ENCODE data around the gene MTFMT. TPM values are rescaled to one million over a fixed set of nuclear protein-coding genes. Genes with fewer than 3 reads are reported as not detected.

The MTFMT gene
- total and polyA plus RNA-seq, 2 of the 4 experiments (the other 2 are of a cell fraction), result 8.9 to 21.3 TPM

DNA sequence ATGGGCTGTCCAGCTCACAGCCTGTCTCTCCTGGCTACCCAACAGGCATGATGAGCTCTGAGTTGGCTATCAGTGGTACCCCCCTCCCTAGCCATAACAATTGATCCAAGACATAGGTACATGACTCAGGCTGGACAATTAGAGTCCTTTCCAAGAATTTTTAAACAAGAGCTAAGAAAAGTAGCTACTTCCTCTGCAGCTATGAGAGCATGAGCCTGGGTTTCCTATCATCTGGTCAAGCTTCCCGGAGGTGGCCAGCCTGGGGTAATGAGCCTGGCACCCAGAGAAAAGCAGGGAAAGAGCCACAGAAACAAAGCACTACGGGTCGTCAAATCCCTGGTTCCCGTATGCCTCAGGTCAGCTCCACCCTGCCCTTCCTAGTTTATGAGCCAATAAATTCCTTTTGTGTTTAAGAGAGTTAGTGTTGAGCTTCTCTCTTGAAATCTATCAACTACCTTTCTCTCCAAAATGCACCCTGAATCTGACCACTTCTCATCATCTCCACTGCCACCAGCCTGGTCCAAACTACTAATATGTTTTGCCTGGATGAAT lies 13.4 kb upstream of the MTFMT start:
- Histone ChIP-seq H4K20me1 (ENCODE audit: insufficient read depth, low read length) (no peaks in the 10 kb centered on the region), H3K79me1 (ENCODE audit: low read depth in 1 of 2, low read length in 2 of 2) (no peaks in the 10 kb centered on the region), H3K9me3 (ENCODE audit: control insufficient read depth, insufficient read depth, low read length) (no peaks in the 10 kb centered on the region), H4K5ac (ENCODE audit: low read depth, low read length) (no peak overlapping the region), H3K36me3 (ENCODE audit: control insufficient read depth, insufficient read depth, low read length) (no peaks in the 10 kb centered on the region), H2BK120ac (ENCODE audit: low read depth, low read length) (peak overlapping the region; percentile 72), H2BK20ac (ENCODE audit: low read depth, low read length) (peak overlapping the region; percentile 77), H3K4me1 (ENCODE audit: control insufficient read depth, insufficient read depth, low read length) (peaks cover 16% of the 10 kb centered on the region), H3K27me3 (ENCODE audit: control insufficient read depth, insufficient read depth, low read length) (no peaks in the 10 kb centered on the region), H4K91ac (ENCODE audit: insufficient read depth, low read depth, low read length) (no peak overlapping the region; the same call in 1 of the 2 replicates), H3K14ac (replicated peaks; ENCODE audit: low read depth, low read length) (peak overlapping the region; percentile 85; the same call in 1 of the 2 replicates), H2AK5ac (ENCODE audit: low read depth, low read length) (peak overlapping the region; percentile 92), H3K23ac (ENCODE audit: low read depth, low read length) (peak overlapping the region; percentile 45), H3K56ac (ENCODE audit: extremely low read depth, insufficient read depth, low read length) (no peak overlapping the region), H2AK9ac (replicated peaks; ENCODE audit: low read depth, low read length, poor library complexity) (peak overlapping the region; percentile 62), H4K8ac (ENCODE audit: low read depth in 2 of 2, low read length in 2 of 2) (peak overlapping the region in 1 of 2 experiments; percentile 45; a peak in 1 of 4 replicates), H3K4me3 (ENCODE audit: insufficient read depth, low read depth, low read length) (no peak overlapping the region), H2AFZ (replicated peaks; ENCODE audit: low read length, poor library complexity) (peak overlapping the region; percentile 61), H2BK5ac (ENCODE audit: low read depth, low read length, poor library complexity, severe bottlenecking) (peak overlapping the region; percentile 10), H3K18ac (ENCODE audit: low read depth, low read length) (no peak overlapping the region), H3K4me2 (ENCODE audit: low read depth, low read length) (no peak overlapping the region), H2BK15ac (ENCODE audit: low read depth, low read length) (peak overlapping the region; percentile 92), H3K9me1 (ENCODE audit: insufficient read depth, low read length) (peaks cover 15% of the 10 kb centered on the region), H3K27ac (ENCODE audit: insufficient read depth, low read length) (no peak overlapping the region), H3K9ac (ENCODE audit: low read depth, low read length) (no peak overlapping the region), H3K4ac (ENCODE audit: low read depth, low read length) (peak overlapping the region; percentile 65)
- ATAC-seq (ENCODE audit: low read depth), result no peak
- intact Hi-C loops (cut with micrococcal nuclease) (no loop called here), dilution Hi-C loops (cut with HindIII; ENCODE audit: low sequenced_read_pairs, unreplicated experiment) (no loop called here), in situ Hi-C loops (cut with MboI; ENCODE audit: low sequenced_read_pairs) (no loop called here)
- no peak for DNase-seq
- WGBS, 2 experiments (ENCODE audit: extremely low coverage in 2 of 2, insufficient read length in 1 of 2), result 92% methylated on average over 2 of the region's 4 CpGs; no CpG with 5 or more reads in 1 of the 2 experiments
- BruUV-seq (replicated peaks), result no TSS peak
- TF ChIP-seq BHLHE40 (IDR thresholded peaks at IDR 0.05; ENCODE audit: low read depth, low read length) (no peak), MXI1 (IDR thresholded peaks at IDR 0.05; ENCODE audit: borderline replicate concordance, low read depth, low read length) (no peak), MAZ (IDR thresholded peaks at IDR 0.05; ENCODE audit: borderline replicate concordance, low read depth, low read length) (no peak), RFX5 (IDR thresholded peaks at IDR 0.05; ENCODE audit: low read depth, low read length) (no peak), FOS (IDR thresholded peaks at IDR 0.05; ENCODE audit: low read depth, low read length) (no peak), NFE2L2 (IDR thresholded peaks at IDR 0.05; ENCODE audit: low read depth, low read length) (no peak), MAFK (IDR thresholded peaks at IDR 0.05; ENCODE audit: low read depth, low read length) (no peak), CEBPB (IDR thresholded peaks at IDR 0.05; ENCODE audit: low read depth, low read length) (no peak), CHD1 (IDR thresholded peaks at IDR 0.05; ENCODE audit: low read depth, low read length) (no peak), POLR2A (IDR thresholded peaks at IDR 0.05; ENCODE audit: low read depth, low read length) (no peak), SMC3 (IDR thresholded peaks at IDR 0.05; ENCODE audit: low read depth, low read length) (no peak), CTCF (conservative IDR thresholded peaks at IDR 0.05; ENCODE audit: low read depth, low read length) (no peak), RAD21 (IDR thresholded peaks at IDR 0.05; ENCODE audit: low read length) (no peak), USF2 (IDR thresholded peaks at IDR 0.05; ENCODE audit: low read depth, low read length) (no peak), RCOR1 (IDR thresholded peaks at IDR 0.05; ENCODE audit: insufficient replicate concordance, low read length) (no peak)
- TF ChIP-seq, protein P1, sequence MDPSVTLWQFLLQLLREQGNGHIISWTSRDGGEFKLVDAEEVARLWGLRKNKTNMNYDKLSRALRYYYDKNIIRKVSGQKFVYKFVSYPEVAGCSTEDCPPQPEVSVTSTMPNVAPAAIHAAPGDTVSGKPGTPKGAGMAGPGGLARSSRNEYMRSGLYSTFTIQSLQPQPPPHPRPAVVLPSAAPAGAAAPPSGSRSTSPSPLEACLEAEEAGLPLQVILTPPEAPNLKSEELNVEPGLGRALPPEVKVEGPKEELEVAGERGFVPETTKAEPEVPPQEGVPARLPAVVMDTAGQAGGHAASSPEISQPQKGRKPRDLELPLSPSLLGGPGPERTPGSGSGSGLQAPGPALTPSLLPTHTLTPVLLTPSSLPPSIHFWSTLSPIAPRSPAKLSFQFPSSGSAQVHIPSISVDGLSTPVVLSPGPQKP (IDR thresholded peaks at IDR 0.05; ENCODE audit: borderline replicate concordance, low read depth, low read length), result no peak
- ChIA-PET POLR2A (ENCODE audit: unreplicated experiment) (interaction anchor here (0.6 kb wide), 1 partner anchor 137 kb away, joined by 4 read pairs; no protein-coding TSS in a partner anchor), CTCF (interaction anchor here (1.0 to 1.3 kb wide), 2 partner anchors 9 to 40 kb away, joined by 6 to 7 read pairs; no protein-coding TSS in a partner anchor)

Data from IMR-90 (cell line).